Measurements from ENCODE around the gene PGS1.
"Not testable (repeated sequence)": the region's sequence is repeated elsewhere in the genome, so short reads cannot be mapped to it uniquely, and the experiment has no call there.

PGS1 gene

GRCh38 chr17:78459696-78460095, 81.2 kb downstream of the PGS1 start:
- H3K4me1 Mint-ChIP-seq (ENCODE audit: low read depth in 2 of 2), result no peaks in the 10 kb centered on the region
- DNase-seq, result no peak
- no peaks in the 10 kb centered on the region for H3K36me3 Mint-ChIP-seq (ENCODE audit: insufficient read depth)
- no peaks in the 10 kb centered on the region for H3K9me3 Mint-ChIP-seq
- no peak overlapping the region for H3K4me3 Mint-ChIP-seq
- H3K27me3 Mint-ChIP-seq, result no peaks in the 10 kb centered on the region
- H3K27ac Mint-ChIP-seq, result no peak overlapping the region
- no peak for ATAC-seq (replicated peaks)

- Mint-ChIP-seq H3K27me3 (no peaks in the 10 kb centered on the region), H3K9me3 (no peaks in the 10 kb centered on the region), H3K36me3 (ENCODE audit: insufficient read depth) (no peaks in the 10 kb centered on the region), H3K27ac (no peak overlapping the region), H3K4me3 (no peak overlapping the region), H3K4me1 (ENCODE audit: low read depth in 2 of 2) (no peaks in the 10 kb centered on the region)
- ATAC-seq (replicated peaks), result no peak
- no peak for DNase-seq
These were observed 81.8 kb downstream of the PGS1 start for GRCh38 chr17:78460176-78460675.

- Mint-ChIP-seq H3K27ac (no peak overlapping the region), H3K9me3 (no peaks in the 10 kb centered on the region), H3K4me1 (ENCODE audit: low read depth in 2 of 2) (no peaks in the 10 kb centered on the region), H3K4me3 (no peak overlapping the region), H3K27me3 (no peaks in the 10 kb centered on the region), H3K36me3 (ENCODE audit: insufficient read depth) (no peaks in the 10 kb centered on the region)
- ATAC-seq (replicated peaks) (no peak), DNase-seq (no peak)
These were observed 82.7 kb downstream of the PGS1 start for GRCh38 chr17:78460951-78461798.

- DNase-seq, result no peak
- ATAC-seq (replicated peaks), result no peak
- no peaks in the 10 kb centered on the region for H3K9me3 Mint-ChIP-seq
- no peaks in the 10 kb centered on the region for H3K36me3 Mint-ChIP-seq (ENCODE audit: insufficient read depth)
- H3K4me1 Mint-ChIP-seq (ENCODE audit: low read depth in 2 of 2), result no peaks in the 10 kb centered on the region
- H3K4me3 Mint-ChIP-seq, result no peak overlapping the region
- no peaks in the 10 kb centered on the region for H3K27me3 Mint-ChIP-seq
- H3K27ac Mint-ChIP-seq, result no peak overlapping the region
These were observed 83.3 kb downstream of the PGS1 start for GRCh38 chr17:78461799-78462053.

- Mint-ChIP-seq H3K9me3 (no peaks in the 10 kb centered on the region), H3K27me3 (peaks cover 0 to 1% of the 10 kb centered on the region in 2 donors), H3K36me3 (ENCODE audit: insufficient read depth) (no peaks in the 10 kb centered on the region), H3K4me1 (ENCODE audit: low read depth in 2 of 2) (no peaks in the 10 kb centered on the region), H3K27ac (no peak overlapping the region), H3K4me3 (no peak overlapping the region)
- no peak for DNase-seq
- ATAC-seq (replicated peaks), result no peak
These were observed 83.7 kb downstream of the PGS1 start for GRCh38 chr17:78462148-78462547.

GRCh38 chr17:78466109-78466785, 87.8 kb downstream of the PGS1 start:
- not testable (repeated sequence) for H3K27me3 Mint-ChIP-seq; H3K4me1 Mint-ChIP-seq (ENCODE audit: low read depth in 2 of 2); H3K9me3 Mint-ChIP-seq; H3K4me3 Mint-ChIP-seq; H3K27ac Mint-ChIP-seq; H3K36me3 Mint-ChIP-seq (ENCODE audit: insufficient read depth); ATAC-seq (replicated peaks); DNase-seq

GRCh38 chr17:78466786-78467715, 88.6 kb downstream of the PGS1 start:
- Mint-ChIP-seq H3K27me3 (peaks cover 0 to 5% of the 10 kb centered on the region in 2 donors), H3K27ac (no peak overlapping the region), H3K4me1 (ENCODE audit: low read depth in 2 of 2) (no peaks in the 10 kb centered on the region), H3K9me3 (no peaks in the 10 kb centered on the region), H3K36me3 (ENCODE audit: insufficient read depth) (no peaks in the 10 kb centered on the region), H3K4me3 (no peak overlapping the region)
- no peak for DNase-seq
- no peak for ATAC-seq (replicated peaks)

GRCh38 chr17:78468366-78468765, 89.9 kb downstream of the PGS1 start:
- no peak overlapping the region for H3K4me3 Mint-ChIP-seq
- peaks cover 0 to 5% of the 10 kb centered on the region in 2 donors for H3K27me3 Mint-ChIP-seq
- H3K4me1 Mint-ChIP-seq (ENCODE audit: low read depth in 2 of 2), result peaks cover 4 to 6% of the 10 kb centered on the region in 2 donors
- no peak overlapping the region for H3K27ac Mint-ChIP-seq
- no peak for ATAC-seq (replicated peaks)
- H3K9me3 Mint-ChIP-seq, result no peaks in the 10 kb centered on the region
- no peak for DNase-seq
- no peaks in the 10 kb centered on the region for H3K36me3 Mint-ChIP-seq (ENCODE audit: insufficient read depth)

- Mint-ChIP-seq H3K9me3 (no peaks in the 10 kb centered on the region), H3K27ac (no peak overlapping the region), H3K36me3 (ENCODE audit: insufficient read depth) (peaks cover under 1% of the 10 kb centered on the region), H3K4me3 (no peak overlapping the region), H3K4me1 (ENCODE audit: low read depth in 2 of 2) (peaks cover 7 to 11% of the 10 kb centered on the region in 2 donors), H3K27me3 (peaks cover 0 to 5% of the 10 kb centered on the region in 2 donors)
- no peak for DNase-seq
- no peak for ATAC-seq (replicated peaks)
These were observed 91.0 kb downstream of the PGS1 start for GRCh38 chr17:78469443-78469842.

- Mint-ChIP-seq H3K36me3 (ENCODE audit: insufficient read depth) (peaks cover 6% of the 10 kb centered on the region), H3K27ac (no peak overlapping the region)
These were observed 93.2 kb downstream of the PGS1 start for GRCh38 chr17:78471635-78472034.

GRCh38 chr17:78472035-78472905, 93.8 kb downstream of the PGS1 start:
- Mint-ChIP-seq H3K27me3 (peaks cover 0 to 2% of the 10 kb centered on the region in 2 donors), H3K36me3 (ENCODE audit: insufficient read depth) (peaks cover 6% of the 10 kb centered on the region), H3K4me3 (peak overlapping the region in 1 of 2 donors; percentile 56)

More at GRCh38 chr17:78471635-78472034, 93.2 kb downstream of the PGS1 start:
- Mint-ChIP-seq H3K27me3 (peaks cover 0 to 5% of the 10 kb centered on the region in 2 donors), H3K4me1 (ENCODE audit: low read depth in 2 of 2) (peaks cover 20 to 24% of the 10 kb centered on the region in 2 donors), H3K4me3 (no peak overlapping the region), H3K9me3 (no peaks in the 10 kb centered on the region)
- ATAC-seq (replicated peaks) (no peak), DNase-seq (no peak)

GRCh38 chr17:78473951-78474613, 95.6 kb downstream of the PGS1 start:
- Mint-ChIP-seq H3K27ac (peak overlapping the region; percentile 26 to 84), H3K4me3 (peak overlapping the region; percentile 44 to 50), H3K27me3 (no peaks in the 10 kb centered on the region), H3K4me1 (ENCODE audit: low read depth in 2 of 2) (peaks cover 20 to 24% of the 10 kb centered on the region in 2 donors), H3K9me3 (no peaks in the 10 kb centered on the region), H3K36me3 (ENCODE audit: insufficient read depth) (peaks cover 6% of the 10 kb centered on the region)
- DNase-seq (no peak), ATAC-seq (replicated peaks) (no peak)

More at GRCh38 chr17:78472035-78472905, 93.8 kb downstream of the PGS1 start:
- Mint-ChIP-seq H3K27ac (peak overlapping the region; percentile 59 to 79), H3K9me3 (no peaks in the 10 kb centered on the region), H3K4me1 (ENCODE audit: low read depth in 2 of 2) (peaks cover 20 to 24% of the 10 kb centered on the region in 2 donors)
- ATAC-seq (replicated peaks) (no peak), DNase-seq (no peak)

Measured in effector memory CD8-positive, alpha-beta T cell (primary cell).